HCT116 (cell line): Measurements from ENCODE around the gene PDE7B. TPM values are rescaled to one million over a fixed set of nuclear protein-coding genes. Genes with fewer than 3 reads are reported as not detected.

ENCODE experiments used
- ATAC-seq: fragments of 200-7000 bp; cut with Tn5 transposase; 2 replicates; pipeline ENCODE4 v1.9.1; 2020; ENCODE audit warnings: mild to moderate bottlenecking, moderate library complexity
- BruUV-seq: library from RNA; stranded (reverse); fragments of 400-500 nt; replicated peaks from 2 replicates; lab custom pipeline; 2021; lab: Mats Ljungman, UMichigan
- CTCF ChIA-PET: fragments of 300-600 bp; sonication (Branson Sonifier 250); formaldehyde crosslinking; loops from one replicate; lab custom pipeline; 2021; ENCODE audit warnings: antibody characterized with exemption; lab: Charles Lee
- POLR2A ChIA-PET: fragments of 300-600, 350-600 bp; sonication (Branson Sonifier 250); formaldehyde crosslinking; loops from one replicate; lab custom pipeline; 2021; ENCODE audit warnings: antibody characterized with exemption; lab: Charles Lee
- RAD21 ChIA-PET, 2 experiments: fragments of 300-600 bp; sonication (Branson Sonifier 250); formaldehyde crosslinking; loops; one replicate each; lab custom pipeline; 2023; ENCODE audit warnings: low total read pairs in 2 of 2; ENCODE audit not compliant: uncharacterized antibody in 2 of 2, unreplicated experiment in 2 of 2, low non-redundant PET in 1 of 2; lab: Charles Lee
- DNase-seq: peaks from one replicate; pipeline ENCODE4 v3.0.0-alpha.2; 2010; ENCODE audit warnings: low read depth, low spot score
- H2AFZ ChIP-seq: fragments of 200-600 bp; shearing (Covaris generic), sonication (generic); 2 replicates; pipeline ENCODE4 v1.6.1; 2017; ENCODE audit warnings: low read depth, mixed run types, mixed read lengths, antibody characterized with exemption, low read length; ENCODE audit not compliant: poor library complexity, severe bottlenecking
- H3K27ac ChIP-seq: 2 replicates; pipeline ENCODE4 v1.5.1; 2012; ENCODE audit warnings: low read depth, low read length
- H3K27me3 ChIP-seq: fragments of 200-600 bp; sonication (generic); 2 replicates; pipeline ENCODE4 v1.6.1; 2016; ENCODE audit warnings: mixed run types, low read length, mixed read lengths; ENCODE audit not compliant: insufficient read depth
- H3K36me3 ChIP-seq, 2 experiments: fragments of 200-500 bp in 1 of 2; fragments of 200-600 bp in 1 of 2; sonication (Bioruptor generic) in 1 of 2; sonication (generic) in 1 of 2; 2 replicates each; pipeline versions ENCODE4 v1.5.1 to v1.6.1; 2014 to 2016; ENCODE audit warnings: low read length in 2 of 2, inconsistent platforms in 1 of 2, mixed read lengths in 1 of 2, mixed run types in 1 of 2; ENCODE audit not compliant: insufficient read depth in 2 of 2, control insufficient read depth in 1 of 2
- H3K4me1 ChIP-seq, 2 experiments: fragments of 200-600 bp in 1 of 2; sonication (generic) in 1 of 2; 2 replicates each; pipeline versions ENCODE4 v1.5.1 to v1.6.1; 2012 to 2017; ENCODE audit warnings: low read length in 2 of 2, inconsistent platforms in 1 of 2, mild to moderate bottlenecking in 1 of 2, mixed read lengths in 1 of 2, mixed run types in 1 of 2, moderate library complexity in 1 of 2; ENCODE audit not compliant: insufficient read depth in 2 of 2, control insufficient read depth in 1 of 2
- H3K4me2 ChIP-seq: fragments of 200-600 bp; sonication (generic); 2 replicates; pipeline ENCODE4 v1.6.1; 2017; ENCODE audit warnings: mixed run types, low read length, mixed read lengths
- H3K4me3 ChIP-seq, 2 experiments: fragments of 200-600 bp in 1 of 2; sonication (generic) in 1 of 2; replicated peaks in 1 of 2; 2 replicates each; pipeline ENCODE4 v1.5.1; 2011 to 2016; ENCODE audit warnings: low read length in 2 of 2, control low read depth in 1 of 2, low read depth in 1 of 2, mild to moderate bottlenecking in 1 of 2, mixed read lengths in 1 of 2, mixed run types in 1 of 2
- H3K79me2 ChIP-seq: fragments of 200-600 bp; sonication (generic); 2 replicates; pipeline ENCODE4 v1.6.1; 2017; ENCODE audit warnings: mild to moderate bottlenecking, mixed run types, low read length, moderate library complexity, mixed read lengths; ENCODE audit not compliant: insufficient read depth
- H3K9ac ChIP-seq: fragments of 200-600 bp; sonication (generic); 2 replicates; pipeline ENCODE4 v1.6.1; 2016; ENCODE audit warnings: low read length, mixed read lengths
- H3K9me2 ChIP-seq: fragments of 200-600 bp; sonication (generic), shearing (Covaris generic); 2 replicates; pipeline ENCODE4 v1.6.1; 2017; ENCODE audit warnings: mixed run types, mild to moderate bottlenecking, moderate library complexity; ENCODE audit not compliant: insufficient read depth
- H3K9me3 ChIP-seq, 2 experiments: fragments of 200-500 bp in 1 of 2; fragments of 200-600 bp in 1 of 2; sonication (Bioruptor generic) in 1 of 2; sonication (generic) in 1 of 2; 2 replicates each; pipeline ENCODE4 v1.6.1; 2014 to 2017; ENCODE audit warnings: low read length in 2 of 2, mixed read lengths in 2 of 2, inconsistent platforms in 1 of 2, low read depth in 1 of 2, mild to moderate bottlenecking in 1 of 2, mixed run types in 1 of 2, moderate library complexity in 1 of 2; ENCODE audit not compliant: control insufficient read depth in 1 of 2, insufficient read depth in 1 of 2
- H4K20me1 ChIP-seq: fragments of 200-600 bp; sonication (generic), shearing (Covaris generic); 2 replicates; pipeline ENCODE4 v1.6.1; 2017; ENCODE audit warnings: mixed run types, mild to moderate bottlenecking, moderate library complexity; ENCODE audit not compliant: insufficient read depth
- EGR1 ChIP-seq: IDR thresholded peaks from 2 replicates; pipeline ENCODE4 v1.6.1; 2012; ENCODE audit warnings: low read depth
- ELF1 ChIP-seq: IDR thresholded peaks from 2 replicates; pipeline ENCODE4 v1.6.1; 2012; ENCODE audit warnings: low read depth, borderline replicate concordance
- FOSL1 ChIP-seq: IDR thresholded peaks from 2 replicates; pipeline ENCODE4 v1.6.1; 2012; ENCODE audit warnings: low read depth
- SIN3A ChIP-seq: IDR thresholded peaks from 2 replicates; pipeline ENCODE4 v1.6.1; 2012; ENCODE audit warnings: low read depth
- TCF7L2 ChIP-seq: IDR thresholded peaks from 2 replicates; pipeline ENCODE4 v1.7.0; 2011; ENCODE audit warnings: borderline replicate concordance, inconsistent platforms; ENCODE audit not compliant: insufficient read depth, insufficient read length; ENCODE audit errors: extremely low read depth
- YY1 ChIP-seq: IDR thresholded peaks from 2 replicates; pipeline ENCODE4 v1.6.1; 2011; ENCODE audit warnings: low read length, low read depth, moderate library complexity, mild to moderate bottlenecking; ENCODE audit not compliant: insufficient replicate concordance; ENCODE audit errors: extremely low read depth
- ZNF274 ChIP-seq: fragments of 200-500 bp; sonication (Bioruptor generic); IDR thresholded peaks from 2 replicates; pipeline ENCODE4 v1.6.1; 2014; ENCODE audit warnings: mild to moderate bottlenecking, low read depth, low read length, inconsistent platforms
- intact Hi-C: fragments of 100-400 bp; cut with micrococcal nuclease; formaldehyde crosslinking; loops from 2 replicates; pipeline ENCODE4 v1.10.0; 2022
- total RNA-seq: library from RNA; stranded (reverse); gene quantifications from one replicate; pipeline ENCODE4 v1.2.1, GENCODE V29; 2021; ENCODE audit not compliant: unreplicated experiment
- TF ChIP-seq, protein P1 (sequence below): IDR thresholded peaks from 2 replicates; pipeline ENCODE4 v1.6.1; 2012
- TF ChIP-seq, protein P2 (sequence below): IDR thresholded peaks from 2 replicates; pipeline ENCODE4 v1.6.1; 2012; ENCODE audit warnings: low read depth

The PDE7B gene
- total RNA-seq, 1 experiment from 2014 or later: 0.61 TPM

DNA sequence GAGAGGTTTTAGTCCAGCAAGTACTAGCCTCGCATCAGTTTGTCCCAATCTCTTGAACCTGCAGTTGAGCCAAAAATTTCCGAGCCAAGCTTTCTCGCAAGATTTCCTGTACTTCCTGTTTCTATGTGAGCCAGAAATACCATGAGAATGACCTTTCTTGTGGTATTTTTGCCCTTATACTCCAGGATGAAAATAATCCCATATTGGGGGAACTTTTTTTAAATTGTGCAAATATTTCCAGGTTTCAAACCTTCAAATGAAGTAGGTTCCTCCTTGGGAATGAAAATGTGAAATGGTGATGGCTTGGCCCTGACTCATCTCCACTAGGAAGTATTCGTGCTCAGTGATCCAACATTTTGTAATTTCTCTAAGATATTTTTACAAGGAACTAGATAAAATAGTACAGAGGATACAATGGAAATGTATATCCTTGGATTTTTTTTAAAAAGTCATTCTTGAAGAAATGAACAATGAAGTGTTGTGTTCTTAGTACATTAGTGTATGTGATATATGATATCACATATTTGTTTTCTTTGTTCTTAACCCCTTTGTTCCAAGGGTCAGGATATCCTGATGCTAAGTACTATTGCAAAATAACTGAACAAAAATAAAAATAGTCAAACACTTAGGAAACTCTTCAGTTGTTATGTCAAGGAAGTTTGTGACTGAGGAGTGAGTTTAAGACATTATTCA, 184.0 kb downstream of the PDE7B start (continued):
- TF ChIP-seq, protein P1, sequence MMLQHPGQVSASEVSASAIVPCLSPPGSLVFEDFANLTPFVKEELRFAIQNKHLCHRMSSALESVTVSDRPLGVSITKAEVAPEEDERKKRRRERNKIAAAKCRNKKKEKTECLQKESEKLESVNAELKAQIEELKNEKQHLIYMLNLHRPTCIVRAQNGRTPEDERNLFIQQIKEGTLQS: no peak
- TF ChIP-seq, all 23 proteins: peak for 0

DNA sequence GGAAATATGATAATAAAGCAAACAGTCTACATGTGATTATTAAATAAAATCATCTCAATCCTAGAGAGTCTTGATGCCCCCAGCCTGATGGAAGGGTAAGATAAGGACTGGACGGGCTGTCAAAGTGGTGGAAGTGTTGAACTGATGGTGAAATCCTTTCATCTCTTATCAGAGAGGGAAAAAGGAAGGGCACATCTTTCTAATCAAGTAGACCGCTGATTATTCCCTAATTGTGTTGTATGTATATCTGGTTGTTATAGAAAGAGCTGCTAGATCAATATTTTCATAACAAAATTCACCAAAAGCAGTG, 184.5 kb downstream of the PDE7B start:
- Histone ChIP-seq H3K9me2 (no peaks in the 10 kb centered on the region), H4K20me1 (no peaks in the 10 kb centered on the region), H3K9me3 (no peaks in the 10 kb centered on the region), H3K4me2 (no peak overlapping the region), H2AFZ (no peak overlapping the region), H3K4me3 (no peak overlapping the region), H3K4me1 (no peaks in the 10 kb centered on the region)
- ATAC-seq: no peak
- DNase-seq: no peak
- intact Hi-C loops: no loop called here
- TF ChIP-seq EGR1 (no peak), SIN3A (no peak), ELF1 (no peak), ZNF274 (no peak), TCF7L2 (no peak), FOSL1 (no peak), YY1 (no peak)
- TF ChIP-seq, protein P2, sequence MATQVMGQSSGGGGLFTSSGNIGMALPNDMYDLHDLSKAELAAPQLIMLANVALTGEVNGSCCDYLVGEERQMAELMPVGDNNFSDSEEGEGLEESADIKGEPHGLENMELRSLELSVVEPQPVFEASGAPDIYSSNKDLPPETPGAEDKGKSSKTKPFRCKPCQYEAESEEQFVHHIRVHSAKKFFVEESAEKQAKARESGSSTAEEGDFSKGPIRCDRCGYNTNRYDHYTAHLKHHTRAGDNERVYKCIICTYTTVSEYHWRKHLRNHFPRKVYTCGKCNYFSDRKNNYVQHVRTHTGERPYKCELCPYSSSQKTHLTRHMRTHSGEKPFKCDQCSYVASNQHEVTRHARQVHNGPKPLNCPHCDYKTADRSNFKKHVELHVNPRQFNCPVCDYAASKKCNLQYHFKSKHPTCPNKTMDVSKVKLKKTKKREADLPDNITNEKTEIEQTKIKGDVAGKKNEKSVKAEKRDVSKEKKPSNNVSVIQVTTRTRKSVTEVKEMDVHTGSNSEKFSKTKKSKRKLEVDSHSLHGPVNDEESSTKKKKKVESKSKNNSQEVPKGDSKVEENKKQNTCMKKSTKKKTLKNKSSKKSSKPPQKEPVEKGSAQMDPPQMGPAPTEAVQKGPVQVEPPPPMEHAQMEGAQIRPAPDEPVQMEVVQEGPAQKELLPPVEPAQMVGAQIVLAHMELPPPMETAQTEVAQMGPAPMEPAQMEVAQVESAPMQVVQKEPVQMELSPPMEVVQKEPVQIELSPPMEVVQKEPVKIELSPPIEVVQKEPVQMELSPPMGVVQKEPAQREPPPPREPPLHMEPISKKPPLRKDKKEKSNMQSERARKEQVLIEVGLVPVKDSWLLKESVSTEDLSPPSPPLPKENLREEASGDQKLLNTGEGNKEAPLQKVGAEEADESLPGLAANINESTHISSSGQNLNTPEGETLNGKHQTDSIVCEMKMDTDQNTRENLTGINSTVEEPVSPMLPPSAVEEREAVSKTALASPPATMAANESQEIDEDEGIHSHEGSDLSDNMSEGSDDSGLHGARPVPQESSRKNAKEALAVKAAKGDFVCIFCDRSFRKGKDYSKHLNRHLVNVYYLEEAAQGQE: no peak
- TF ChIP-seq, all 23 proteins: peak for 0
- POLR2A ChIA-PET: no interaction called here
- no peak overlapping the region for H3K9ac ChIP-seq
- no TSS peak for BruUV-seq
- RAD21 ChIA-PET: no interaction called here
- H3K36me3 ChIP-seq: no peaks in the 10 kb centered on the region
- no peak overlapping the region for H3K27ac ChIP-seq
- no peaks in the 10 kb centered on the region for H3K27me3 ChIP-seq
- H3K79me2 ChIP-seq: no peaks in the 10 kb centered on the region
- CTCF ChIA-PET: no interaction called here
